C4-2B (cell line): ENCODE measurements around the gene INTS14.

Source experiments
- H3K27ac ChIP-seq: fragments of 450-650 bp; 2 replicates; pipeline ENCODE4 v1.5.1; 2017
- CTCF ChIP-seq: fragments of 450-650 bp; conservative IDR thresholded peaks from 2 replicates; pipeline ENCODE4 v1.5.1; 2017; ENCODE audit warnings: mild to moderate bottlenecking
- ZFX ChIP-seq: fragments of 450-650 bp; IDR thresholded peaks from 2 replicates; pipeline ENCODE4 v1.6.1; 2017

INTS14 gene

GRCh38 chr15:65610871-65611718 lies at the start of gene INTS14:
TSS of gene INTS14 (minus strand) at chr15:65611131. CDS start at chr15:65607380, 3,751 bp downstream.
- peak; percentile 85 for TF ChIP-seq CTCF
- peak; percentile 98 for TF ChIP-seq ZFX
- peak within 1 kb of the TSS; percentile 89 for H3K27ac ChIP-seq

GRCh38 chr15:65659502-65660052 lies 48.6 kb upstream of the INTS14 start:
- H3K27ac ChIP-seq = no peak overlapping the region
- no peak for TF ChIP-seq ZFX
- no peak for TF ChIP-seq CTCF

- TF ChIP-seq ZFX (no peak), CTCF (no peak)
- H3K27ac ChIP-seq = no peak overlapping the region
Observed at GRCh38 chr15:65655457-65655856, 44.5 kb upstream of the INTS14 start.

DNA sequence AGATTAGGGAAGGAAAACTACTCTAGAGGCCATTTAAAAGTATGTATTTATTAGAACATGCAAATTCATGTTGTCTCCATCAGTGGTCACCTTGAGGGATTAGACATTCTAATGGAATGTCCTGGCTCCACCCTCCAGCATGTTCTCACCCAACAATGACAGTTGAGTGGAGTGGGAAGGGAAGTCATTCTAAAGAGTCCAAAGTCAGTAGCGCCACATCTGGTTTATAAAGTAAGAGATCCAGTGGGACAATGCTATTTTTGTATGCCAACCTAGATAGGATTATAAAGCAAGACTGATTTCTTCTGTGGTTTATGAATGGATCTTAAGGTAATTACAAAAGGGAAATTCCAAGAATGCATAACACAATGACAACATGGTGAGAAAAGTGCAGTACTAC lies 44.1 kb upstream of the INTS14 start:
- TF ChIP-seq CTCF (no peak), ZFX (no peak)
- no peak overlapping the region for H3K27ac ChIP-seq

DNA sequence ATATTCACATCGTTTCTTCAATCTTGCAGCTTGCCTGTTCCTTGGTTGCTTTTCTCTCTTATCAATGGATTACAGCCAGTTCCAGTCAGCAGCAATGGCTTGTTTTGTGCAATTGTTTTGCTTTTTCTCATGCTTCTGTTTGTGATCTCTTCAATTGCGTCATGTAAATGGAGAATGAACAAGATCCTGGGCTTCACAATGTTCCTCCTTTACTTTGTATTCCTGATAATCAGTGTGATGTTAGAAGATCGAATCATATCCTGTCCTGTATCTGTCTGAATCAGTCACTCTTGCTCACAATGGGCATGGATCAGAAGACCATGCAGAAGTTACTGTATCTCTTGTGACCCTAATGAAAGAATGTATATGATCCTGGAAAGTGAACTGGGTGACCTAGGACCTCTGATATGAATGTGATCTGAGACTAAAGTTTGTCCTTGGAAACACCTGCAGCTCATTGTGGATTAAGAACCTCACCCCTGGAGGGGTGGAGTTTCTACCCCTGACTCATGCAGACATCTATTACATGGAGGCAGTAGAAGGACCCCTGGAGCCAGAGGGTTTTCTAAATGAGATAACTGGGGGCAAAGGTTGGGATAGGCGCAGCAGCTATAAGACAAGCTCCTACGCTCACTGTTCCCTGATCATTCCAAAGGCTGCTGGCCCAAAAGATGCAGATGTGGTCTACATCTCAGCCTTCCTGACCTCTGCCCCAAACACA lies 43.0 kb upstream of the INTS14 start:
- TF ChIP-seq CTCF = no peak
- no peak for TF ChIP-seq ZFX
- H3K27ac ChIP-seq = no peak overlapping the region

DNA sequence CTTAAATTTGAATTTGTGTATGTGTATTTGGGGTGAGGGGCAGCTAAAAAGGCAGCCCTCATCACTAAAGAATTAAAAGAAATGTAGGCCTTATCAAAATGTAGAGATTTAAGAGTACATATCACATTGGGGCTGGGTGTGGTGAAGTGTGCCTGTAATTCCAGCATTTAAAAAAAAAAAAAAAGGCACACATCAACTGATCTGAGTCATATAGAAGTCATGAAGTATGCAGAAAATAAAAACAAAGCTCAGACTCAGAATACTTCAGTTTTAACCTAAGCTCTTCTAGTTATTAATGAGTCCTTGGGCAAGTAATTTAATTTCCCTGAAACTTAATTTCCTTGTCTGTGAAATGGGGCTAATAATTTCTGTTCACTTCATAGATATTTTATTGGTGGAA lies 42.4 kb upstream of the INTS14 start:
- no peak overlapping the region for H3K27ac ChIP-seq
- no peak for TF ChIP-seq CTCF
- no peak for TF ChIP-seq ZFX
